ENCODE measurements around the gene PTTG1IP.

PTTG1IP gene

DNA sequence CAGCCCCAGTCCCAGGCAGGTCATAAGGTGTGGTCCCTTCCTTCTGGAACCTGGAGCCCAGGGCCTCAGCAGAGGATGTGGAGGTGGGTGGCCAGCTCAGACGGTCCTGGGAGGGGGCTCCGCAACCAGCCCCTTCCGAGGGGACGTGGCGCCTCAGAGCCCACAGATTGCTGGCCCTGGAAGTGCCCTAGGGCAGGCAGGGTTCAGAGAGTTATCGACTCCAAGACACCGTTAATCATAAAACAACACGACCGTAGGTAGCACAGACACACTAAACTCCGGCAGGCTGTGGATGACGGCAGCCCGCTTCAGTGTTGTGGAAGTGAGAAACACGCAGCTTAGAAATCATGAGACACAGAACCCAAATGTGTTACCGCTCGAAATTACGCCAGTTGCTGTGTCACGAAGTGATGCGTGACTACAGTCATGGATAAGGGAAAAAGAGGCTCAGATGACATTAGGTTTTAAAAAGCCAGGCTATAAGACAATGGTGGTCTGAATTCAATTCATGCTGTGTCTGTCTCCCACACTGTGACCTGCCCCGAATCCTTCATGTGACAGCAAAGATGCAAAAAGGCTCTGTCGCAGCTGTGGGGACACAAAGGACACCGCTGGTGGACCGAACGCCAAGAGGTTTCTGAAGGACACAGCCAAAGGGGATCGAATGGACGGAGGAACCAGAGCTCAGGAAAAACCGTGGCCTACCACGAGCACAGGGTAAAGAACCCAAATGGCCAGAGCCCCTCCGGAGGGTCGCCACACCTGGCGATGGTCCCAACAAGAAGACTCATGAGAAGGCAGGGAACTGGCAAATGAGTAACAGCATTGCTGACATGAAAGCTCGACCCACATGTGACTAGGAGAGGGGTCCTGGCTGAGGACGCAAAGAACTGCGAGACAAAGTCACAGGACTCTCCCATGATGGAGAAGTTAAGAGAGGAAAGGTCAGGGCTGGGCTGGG lies 53.9 kb downstream of the PTTG1IP start:
- peak overlapping the region in 2 of 7 experiments; percentile 73 to 81 for H3K4me3 ChIP-seq (ENCODE audit: control insufficient read depth in 1 of 7, extremely low read depth in 1 of 7, insufficient read depth in 4 of 7, low read depth in 2 of 7, low read length in 6 of 7)
- peaks cover 3 to 32% (median 20%) of the 10 kb centered on the region in 5 experiments for H3K9me3 ChIP-seq (ENCODE audit: control extremely low read depth in 1 of 5, control insufficient read depth in 4 of 5, insufficient read depth in 2 of 5, low read depth in 1 of 5, low read length in 4 of 5)
- no peak for DNase-seq
- POLR2A ChIA-PET: no interaction called here
- H3K27me3 ChIP-seq (replicated peaks in 2 of 5; ENCODE audit: control insufficient read depth in 4 of 5, insufficient read depth in 5 of 5, low read length in 4 of 5): no peaks in the 10 kb centered on the region
- CTCF ChIA-PET: interaction anchor here (1.0 to 1.5 kb wide), 4 partner anchors 15 to 45 kb away, joined by 3 read pairs; no protein-coding TSS in a partner anchor
- peaks cover 0 to 20% (median 15%) of the 10 kb centered on the region in 4 experiments for H3K4me1 ChIP-seq (ENCODE audit: control extremely low read depth in 1 of 4, control insufficient read depth in 4 of 4, insufficient read depth in 4 of 4, low read length in 3 of 4)
- WGBS (ENCODE audit: insufficient coverage): 96% methylated on average over 33 of the region's 33 CpGs
- H3K36me3 ChIP-seq (ENCODE audit: control insufficient read depth in 4 of 4, insufficient read depth in 4 of 4, low read length in 3 of 4): no peaks in the 10 kb centered on the region
- no peak overlapping the region for H3K27ac ChIP-seq (ENCODE audit: insufficient read depth in 1 of 2, low read depth in 1 of 2, low read length in 2 of 2, poor library complexity in 1 of 2, severe bottlenecking in 2 of 2)

- 56% methylated on average over 36 of the region's 37 CpGs for WGBS (ENCODE audit: insufficient coverage)
- Histone ChIP-seq H3K27ac (ENCODE audit: insufficient read depth in 1 of 2, low read depth in 1 of 2, low read length in 2 of 2, poor library complexity in 1 of 2, severe bottlenecking in 2 of 2) (peak overlapping the region; percentile 74 to 91), H3K9me3 (ENCODE audit: control extremely low read depth in 1 of 5, control insufficient read depth in 4 of 5, insufficient read depth in 2 of 5, low read depth in 1 of 5, low read length in 4 of 5) (peaks cover 3 to 29% (median 17%) of the 10 kb centered on the region in 5 experiments), H3K4me1 (ENCODE audit: control extremely low read depth in 1 of 4, control insufficient read depth in 4 of 4, insufficient read depth in 4 of 4, low read length in 3 of 4) (peaks cover 0 to 20% (median 15%) of the 10 kb centered on the region in 4 experiments), H3K27me3 (replicated peaks in 2 of 5; ENCODE audit: control insufficient read depth in 4 of 5, insufficient read depth in 5 of 5, low read length in 4 of 5) (no peaks in the 10 kb centered on the region), H3K36me3 (ENCODE audit: control insufficient read depth in 4 of 4, insufficient read depth in 4 of 4, low read length in 3 of 4) (peaks cover 0 to 4% (median 2%) of the 10 kb centered on the region in 4 experiments), H3K4me3 (ENCODE audit: control insufficient read depth in 1 of 7, extremely low read depth in 1 of 7, insufficient read depth in 4 of 7, low read depth in 2 of 7, low read length in 6 of 7) (peak overlapping the region; percentile 49 to 81 (median 73))
- POLR2A ChIA-PET: no interaction called here
- CTCF ChIA-PET: no interaction called here
- no peak for DNase-seq
These were observed 54.9 kb downstream of the PTTG1IP start for GRCh38 chr21:44818640-44819011.

DNA sequence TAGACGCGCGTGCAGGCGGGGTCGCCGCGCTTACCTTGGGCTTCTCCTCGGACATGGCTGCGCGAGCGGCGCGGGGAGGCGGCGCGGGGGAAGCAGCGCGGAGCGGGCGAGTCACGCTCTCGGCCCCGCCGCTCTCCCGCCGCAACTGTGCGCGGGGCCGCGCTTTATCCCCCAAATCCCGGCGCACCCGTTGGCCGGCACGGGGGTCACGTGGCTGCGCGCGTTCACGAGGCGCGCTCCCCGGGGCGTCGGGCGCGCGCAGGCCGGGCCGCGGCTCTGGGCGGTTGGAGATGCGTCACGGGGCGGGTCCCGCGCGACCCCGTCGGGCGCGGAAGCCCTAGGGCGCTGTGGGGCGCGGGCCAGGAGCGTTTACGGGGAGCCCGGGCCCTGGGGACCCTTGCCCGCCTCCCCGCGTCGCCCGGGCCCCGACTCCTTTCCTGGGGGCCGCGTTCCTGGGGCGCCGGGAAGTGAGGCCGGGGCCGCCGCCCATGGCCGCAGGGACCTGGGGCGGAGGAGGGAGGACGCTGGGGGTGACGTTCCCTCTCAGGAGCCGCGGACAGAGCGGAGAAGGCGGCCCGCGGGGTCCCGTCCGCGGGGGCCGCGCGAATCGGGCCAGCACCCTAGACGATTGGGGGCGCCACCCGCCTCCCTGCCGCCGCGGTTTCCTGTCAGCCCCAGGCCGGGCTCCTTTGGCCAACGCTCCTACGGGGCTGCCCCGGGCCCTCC lies 55.4 kb downstream of the PTTG1IP start, which contains the start of gene SUMO3:
Gene SUMO3, minus strand, starts transcription at position 149 of the 726 bp plus-strand sequence. Its CDS starts 94 bp downstream, at position 55.
- Histone ChIP-seq H3K27ac (ENCODE audit: insufficient read depth in 1 of 2, low read depth in 1 of 2, low read length in 2 of 2, poor library complexity in 1 of 2, severe bottlenecking in 2 of 2) (peak within 1 kb of the TSS; percentile 74 to 91), H3K27me3 (replicated peaks in 2 of 5; ENCODE audit: control insufficient read depth in 4 of 5, insufficient read depth in 5 of 5, low read length in 4 of 5) (no peaks in the 10 kb centered on the region), H3K4me3 (ENCODE audit: control insufficient read depth in 1 of 7, extremely low read depth in 1 of 7, insufficient read depth in 4 of 7, low read depth in 2 of 7, low read length in 6 of 7) (peak within 1 kb of the TSS; percentile 52 to 81 (median 73)), H3K36me3 (ENCODE audit: control insufficient read depth in 4 of 4, insufficient read depth in 4 of 4, low read length in 3 of 4) (peaks cover 0 to 9% (median 7%) of the 10 kb centered on the region in 4 experiments), H3K9me3 (ENCODE audit: control extremely low read depth in 1 of 5, control insufficient read depth in 4 of 5, insufficient read depth in 2 of 5, low read depth in 1 of 5, low read length in 4 of 5) (peaks cover 3 to 24% (median 12%) of the 10 kb centered on the region in 5 experiments), H3K4me1 (ENCODE audit: control extremely low read depth in 1 of 4, control insufficient read depth in 4 of 4, insufficient read depth in 4 of 4, low read length in 3 of 4) (peaks cover 0 to 20% (median 15%) of the 10 kb centered on the region in 4 experiments)
- ChIA-PET POLR2A (no interaction called here), CTCF (no interaction called here)
- peak; percentile 84 to 94 (median 93) for DNase-seq
- WGBS (ENCODE audit: insufficient coverage): 0% methylated on average over 80 of the region's 108 CpGs

- 0% methylated on average over 17 of the region's 43 CpGs for WGBS (ENCODE audit: insufficient coverage)
- H3K27ac ChIP-seq (ENCODE audit: insufficient read depth in 1 of 2, low read depth in 1 of 2, low read length in 2 of 2, poor library complexity in 1 of 2, severe bottlenecking in 2 of 2): peak overlapping the region in 1 of 2 experiments; percentile 91
These were observed 56.0 kb downstream of the PTTG1IP start for GRCh38 chr21:44817506-44817880.

DNA sequence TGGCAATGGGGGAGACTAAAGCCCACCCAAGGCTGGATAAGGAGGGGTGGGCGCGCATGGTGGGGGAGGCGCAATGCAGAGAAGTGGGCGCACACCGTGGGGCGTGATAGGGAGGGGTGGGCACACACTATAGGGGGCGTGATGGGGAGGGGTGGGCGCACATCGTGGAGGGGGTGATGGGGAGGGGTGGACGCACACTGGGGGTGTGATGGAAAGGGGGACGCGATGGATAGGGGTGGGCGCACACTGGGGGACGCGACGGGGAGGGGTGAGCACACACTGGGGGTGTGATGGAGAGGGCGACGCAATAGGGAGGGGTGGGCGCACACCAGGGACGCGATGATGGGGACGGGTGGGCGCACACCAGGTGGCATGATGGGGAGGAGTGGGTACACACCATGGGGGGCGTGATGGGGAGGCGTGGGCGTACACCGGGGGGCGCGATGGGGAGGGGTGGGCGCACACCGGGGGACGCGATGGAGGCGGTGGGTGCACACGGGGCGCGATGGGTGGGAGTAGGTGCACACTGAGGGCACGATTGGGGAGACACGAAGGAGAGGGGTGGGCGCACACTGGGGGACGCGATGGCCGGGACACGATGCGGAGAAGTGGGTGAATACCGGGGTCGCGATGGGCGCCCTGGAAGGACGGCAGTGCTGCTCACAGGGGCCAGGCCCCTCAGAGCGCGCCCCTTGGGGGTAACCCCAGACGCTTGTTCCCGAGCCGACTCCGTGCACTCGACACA lies 56.6 kb downstream of the PTTG1IP start:
- ChIA-PET POLR2A (no interaction called here), CTCF (interaction anchor here (2.9 kb wide), 1 partner anchor 13 kb away, joined by 10 read pairs; no protein-coding TSS in a partner anchor)
- Histone ChIP-seq H3K36me3 (ENCODE audit: control insufficient read depth in 4 of 4, insufficient read depth in 4 of 4, low read length in 3 of 4) (peaks cover 0 to 18% (median 15%) of the 10 kb centered on the region in 4 experiments), H3K4me1 (ENCODE audit: control extremely low read depth in 1 of 4, control insufficient read depth in 4 of 4, insufficient read depth in 4 of 4, low read length in 3 of 4) (peaks cover 0 to 20% (median 15%) of the 10 kb centered on the region in 4 experiments), H3K4me3 (ENCODE audit: control insufficient read depth in 1 of 7, extremely low read depth in 1 of 7, insufficient read depth in 4 of 7, low read depth in 2 of 7, low read length in 6 of 7) (peak overlapping the region; percentile 52 to 81 (median 73)), H3K27me3 (replicated peaks in 2 of 5; ENCODE audit: control insufficient read depth in 4 of 5, insufficient read depth in 5 of 5, low read length in 4 of 5) (no peaks in the 10 kb centered on the region), H3K9me3 (ENCODE audit: control extremely low read depth in 1 of 5, control insufficient read depth in 4 of 5, insufficient read depth in 2 of 5, low read depth in 1 of 5, low read length in 4 of 5) (peaks cover under 1 to 15% (median 5%) of the 10 kb centered on the region in 5 experiments), H3K27ac (ENCODE audit: insufficient read depth in 1 of 2, low read depth in 1 of 2, low read length in 2 of 2, poor library complexity in 1 of 2, severe bottlenecking in 2 of 2) (peak overlapping the region in 1 of 2 experiments; percentile 49)
- WGBS (ENCODE audit: insufficient coverage): 56% methylated on average over 38 of the region's 57 CpGs
- no peak for DNase-seq

More at GRCh38 chr21:44817506-44817880, 56.0 kb downstream of the PTTG1IP start:
- ChIA-PET POLR2A (no interaction called here), CTCF (no interaction called here)
- Histone ChIP-seq H3K9me3 (ENCODE audit: control extremely low read depth in 1 of 5, control insufficient read depth in 4 of 5, insufficient read depth in 2 of 5, low read depth in 1 of 5, low read length in 4 of 5) (peaks cover 3 to 19% (median 9%) of the 10 kb centered on the region in 5 experiments), H3K36me3 (ENCODE audit: control insufficient read depth in 4 of 4, insufficient read depth in 4 of 4, low read length in 3 of 4) (peaks cover 0 to 15% (median 12%) of the 10 kb centered on the region in 4 experiments), H3K27me3 (replicated peaks in 2 of 5; ENCODE audit: control insufficient read depth in 4 of 5, insufficient read depth in 5 of 5, low read length in 4 of 5) (no peaks in the 10 kb centered on the region), H3K4me3 (ENCODE audit: control insufficient read depth in 1 of 7, extremely low read depth in 1 of 7, insufficient read depth in 4 of 7, low read depth in 2 of 7, low read length in 6 of 7) (peak overlapping the region; percentile 52 to 81 (median 73)), H3K4me1 (ENCODE audit: control extremely low read depth in 1 of 4, control insufficient read depth in 4 of 4, insufficient read depth in 4 of 4, low read length in 3 of 4) (peaks cover 0 to 20% (median 15%) of the 10 kb centered on the region in 4 experiments)
- DNase-seq: peak; percentile 77 to 89 (median 88)

DNA sequence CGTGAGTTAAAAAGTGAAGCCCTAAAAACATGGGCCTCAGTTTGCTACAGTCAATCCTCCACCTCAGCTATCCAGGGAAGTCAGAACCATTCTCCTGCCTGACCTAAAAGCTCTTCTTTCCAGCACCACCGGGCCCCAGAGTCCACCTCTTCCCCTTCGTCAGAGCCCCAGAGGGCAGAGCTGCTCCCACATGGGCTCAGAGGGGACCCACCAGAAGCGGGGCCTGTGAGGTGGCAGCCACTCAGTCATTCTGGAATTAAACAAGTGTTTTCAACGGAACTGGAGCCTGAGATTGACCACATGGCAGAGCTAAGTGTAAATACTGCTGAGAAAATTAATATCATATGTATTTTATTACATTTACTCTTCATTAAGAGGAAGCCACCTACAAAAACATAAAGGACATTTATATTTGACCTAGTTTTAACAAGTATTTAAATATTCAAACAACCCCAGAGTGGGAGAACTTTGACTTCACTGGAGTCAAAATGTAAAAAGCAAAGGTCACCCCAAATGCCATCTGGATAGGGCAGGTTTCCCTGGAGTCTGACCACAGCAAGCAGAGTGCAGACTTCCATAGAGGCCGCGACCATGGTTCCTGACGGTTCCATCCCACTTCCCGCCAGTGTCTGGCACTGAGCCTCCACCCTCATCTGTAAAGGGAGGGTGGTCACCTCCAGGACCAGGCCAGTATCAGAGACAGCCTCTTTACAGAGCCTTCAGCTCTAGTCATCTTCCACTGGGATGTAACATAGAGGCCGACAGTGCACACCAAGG lies 57.5 kb downstream of the PTTG1IP start:
- no peak for DNase-seq
- Histone ChIP-seq H3K27ac (ENCODE audit: insufficient read depth in 1 of 2, low read depth in 1 of 2, low read length in 2 of 2, poor library complexity in 1 of 2, severe bottlenecking in 2 of 2) (no peak overlapping the region), H3K36me3 (ENCODE audit: control insufficient read depth in 4 of 4, insufficient read depth in 4 of 4, low read length in 3 of 4) (peaks cover 0 to 23% (median 18%) of the 10 kb centered on the region in 4 experiments), H3K9me3 (ENCODE audit: control extremely low read depth in 1 of 5, control insufficient read depth in 4 of 5, insufficient read depth in 2 of 5, low read depth in 1 of 5, low read length in 4 of 5) (peaks cover 0 to 8% (median 2%) of the 10 kb centered on the region in 5 experiments), H3K27me3 (replicated peaks in 2 of 5; ENCODE audit: control insufficient read depth in 4 of 5, insufficient read depth in 5 of 5, low read length in 4 of 5) (no peaks in the 10 kb centered on the region), H3K4me3 (ENCODE audit: control insufficient read depth in 1 of 7, extremely low read depth in 1 of 7, insufficient read depth in 4 of 7, low read depth in 2 of 7, low read length in 6 of 7) (no peak overlapping the region), H3K4me1 (ENCODE audit: control extremely low read depth in 1 of 4, control insufficient read depth in 4 of 4, insufficient read depth in 4 of 4, low read length in 3 of 4) (peaks cover 0 to 20% (median 15%) of the 10 kb centered on the region in 4 experiments)
- POLR2A ChIA-PET: interaction anchor here (0.7 kb wide), 1 partner anchor 50 kb away, joined by 3 read pairs; no protein-coding TSS in a partner anchor
- CTCF ChIA-PET: interaction anchor here (0.9 to 2.9 kb wide), 2 partner anchors 12 to 338 kb away, joined by 3 to 10 read pairs; no protein-coding TSS in a partner anchor
- WGBS (ENCODE audit: insufficient coverage): 88% methylated on average over 9 of the region's 10 CpGs
